HG03025 (cell line): ENCODE data around the gene ACAD8.
"Not testable (repeated sequence)": the region's sequence is repeated elsewhere in the genome, so short reads cannot be mapped to it uniquely, and the experiment has no call there.

ENCODE experiments used
- ATAC-seq: cut with Tn5 transposase; IDR thresholded peaks from one replicate; pipeline ENCODE4 v1.9.1; 2021; ENCODE audit warnings: mild to moderate bottlenecking, moderate library complexity; ENCODE audit not compliant: unreplicated experiment, low FRiP score

Gene ACAD8

DNA sequence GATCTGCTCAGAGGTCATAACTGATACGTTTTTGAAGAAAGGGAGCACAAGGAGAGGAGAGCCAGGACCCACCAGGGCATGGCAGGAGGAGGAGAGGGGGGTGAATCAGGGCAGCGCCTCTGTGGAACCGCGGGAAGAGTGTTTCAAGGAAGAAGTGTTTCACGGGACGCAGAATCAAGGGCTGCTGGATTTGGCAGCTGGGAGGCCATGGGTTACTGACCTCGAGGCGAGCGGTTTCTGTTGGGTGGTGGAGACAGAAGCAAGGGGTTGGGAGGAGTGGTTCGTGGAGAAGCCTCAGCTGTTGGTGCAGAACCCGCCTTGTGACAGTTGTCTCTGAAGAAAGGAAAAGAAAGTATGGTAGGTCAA, 15.8 kb upstream of the ACAD8 start:
- no peak for ATAC-seq

DNA sequence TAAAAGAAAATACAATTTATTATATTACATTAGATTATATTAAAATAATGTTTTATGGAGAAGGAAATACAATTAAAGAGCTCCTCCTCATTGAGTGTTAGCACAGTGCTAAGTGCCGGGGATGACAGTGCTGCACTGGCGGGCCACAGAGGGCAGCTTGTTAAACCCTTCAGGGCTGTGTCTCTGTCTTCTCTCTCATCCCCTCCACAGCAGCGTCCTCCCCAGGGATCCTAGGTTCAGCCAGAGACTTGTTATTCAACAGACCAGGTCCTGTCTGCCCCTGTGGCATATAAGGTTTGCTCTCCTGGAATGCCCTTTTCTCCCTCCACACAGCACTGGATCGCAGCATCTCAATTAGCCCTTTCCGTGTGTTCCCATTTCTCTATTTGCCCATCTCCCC, 14.4 kb upstream of the ACAD8 start:
- no peak for ATAC-seq

DNA sequence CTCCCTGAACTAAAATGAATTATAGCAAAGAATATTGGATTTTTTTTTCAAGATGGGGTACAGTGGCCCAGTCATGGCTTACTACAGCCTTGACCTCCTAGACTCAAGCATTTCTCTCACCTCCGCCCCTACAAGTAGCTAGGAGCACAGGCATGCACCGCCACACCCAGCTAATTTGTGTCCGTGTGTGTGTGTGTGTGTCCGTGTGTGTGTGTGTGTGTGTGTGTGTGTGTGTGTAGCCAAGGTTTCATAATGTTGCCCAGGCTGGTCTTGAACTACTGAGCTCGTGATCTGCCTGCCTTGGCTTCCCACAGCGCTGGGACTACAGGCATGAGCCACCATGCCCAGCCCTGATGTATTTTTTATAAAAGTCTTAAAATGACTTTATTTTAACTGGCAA, 12.8 kb upstream of the ACAD8 start:
- ATAC-seq, result no peak

DNA sequence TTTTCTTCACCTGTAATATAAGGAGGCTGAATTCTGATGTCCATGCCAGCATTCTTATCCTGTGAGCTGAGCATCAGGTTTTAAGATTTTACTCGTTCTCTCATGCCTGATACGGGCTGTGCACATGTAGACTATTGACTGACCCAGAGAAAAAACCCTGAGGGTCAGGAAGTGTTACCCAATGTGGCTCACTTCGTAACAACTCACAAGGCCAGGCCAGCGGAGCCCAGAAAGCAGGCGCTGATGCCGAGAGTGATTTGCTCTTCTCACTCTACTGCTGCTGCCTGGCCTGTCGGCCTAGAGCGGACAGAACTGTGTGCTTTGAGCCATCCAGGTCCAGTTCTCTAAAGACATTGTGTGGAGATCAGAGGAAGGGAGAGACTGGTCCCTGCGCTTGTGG, 11.0 kb upstream of the ACAD8 start:
- ATAC-seq, result no peak

DNA sequence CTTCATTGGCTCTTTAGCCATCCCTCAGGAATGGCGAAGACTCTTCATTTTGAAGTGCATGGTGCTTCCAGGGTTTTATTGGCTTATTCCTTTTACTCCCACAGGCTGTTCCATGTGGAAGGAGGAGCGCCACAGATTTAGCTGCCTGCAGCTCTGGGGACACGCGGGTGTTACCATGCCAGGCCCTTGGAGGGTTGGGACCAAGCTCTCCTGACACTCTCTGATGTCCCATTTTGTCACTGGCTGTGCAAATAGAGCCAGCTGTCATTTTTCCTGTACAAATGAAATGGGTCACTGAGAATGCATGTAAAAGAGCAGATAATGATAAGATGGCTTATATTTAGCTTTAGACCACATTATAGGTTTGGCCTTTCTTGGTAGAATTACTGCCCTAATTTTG, 9.5 kb upstream of the ACAD8 start:
- ATAC-seq, result no peak

DNA sequence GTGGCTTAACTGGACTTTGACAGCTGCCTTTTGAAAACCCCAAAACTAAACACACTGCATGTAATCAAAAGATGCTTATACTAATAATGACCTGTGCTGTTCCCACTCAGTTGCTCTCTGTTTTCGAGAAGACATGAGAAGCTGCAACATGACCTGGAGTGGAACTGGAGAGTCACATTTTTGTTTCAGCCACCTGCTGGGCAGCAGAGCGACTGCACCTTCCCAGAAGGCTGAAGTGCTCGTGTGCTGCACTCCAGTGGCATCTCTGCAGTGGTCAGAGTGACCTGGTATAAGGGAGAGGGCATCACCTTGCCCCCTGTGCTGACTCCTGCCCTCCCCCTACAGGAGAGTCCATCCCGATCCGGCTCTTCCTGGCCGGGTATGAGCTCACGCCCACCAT, 8.8 kb upstream of the ACAD8 start:
- peak; percentile 62 for ATAC-seq

DNA sequence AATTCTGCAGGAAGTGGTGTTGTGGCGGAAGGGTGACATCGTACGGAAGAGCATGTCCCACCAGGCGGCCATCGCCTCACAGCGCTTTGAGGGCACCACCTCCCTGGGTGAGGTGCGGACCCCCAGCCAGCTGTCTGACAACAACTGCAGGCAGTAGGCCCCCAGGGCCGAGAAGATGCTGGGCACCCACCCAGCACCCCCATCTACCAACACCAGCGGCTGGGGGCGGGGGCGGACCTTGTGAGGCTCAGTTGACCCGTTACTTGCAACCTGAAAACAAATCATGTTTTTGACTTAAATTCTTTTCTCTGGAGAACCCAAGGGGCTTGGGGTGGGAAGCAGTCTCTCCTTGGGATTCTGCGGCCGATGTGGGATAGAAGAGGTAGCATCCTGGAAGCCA, 7.9 kb upstream of the ACAD8 start:
- no peak for ATAC-seq

DNA sequence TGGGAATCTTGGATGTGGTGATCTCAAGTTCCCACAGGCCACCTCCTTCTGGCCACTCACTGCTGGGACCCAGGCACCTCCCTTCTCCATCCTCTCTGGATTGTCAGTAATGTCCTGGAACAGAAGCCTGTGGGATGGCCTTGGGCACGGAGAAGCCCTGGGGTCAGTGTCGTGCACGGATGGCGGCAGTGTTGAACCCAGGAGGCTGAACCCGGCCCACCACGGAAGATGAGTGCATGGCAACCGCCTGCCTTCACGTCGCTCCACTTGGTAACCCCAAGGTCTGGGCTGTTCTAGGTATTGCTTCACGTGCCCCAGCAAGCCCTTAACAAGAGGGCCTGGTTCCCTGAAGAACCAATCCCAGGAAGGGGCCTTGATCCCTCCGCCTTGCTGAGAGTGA, 7.3 kb upstream of the ACAD8 start:
- no peak for ATAC-seq

DNA sequence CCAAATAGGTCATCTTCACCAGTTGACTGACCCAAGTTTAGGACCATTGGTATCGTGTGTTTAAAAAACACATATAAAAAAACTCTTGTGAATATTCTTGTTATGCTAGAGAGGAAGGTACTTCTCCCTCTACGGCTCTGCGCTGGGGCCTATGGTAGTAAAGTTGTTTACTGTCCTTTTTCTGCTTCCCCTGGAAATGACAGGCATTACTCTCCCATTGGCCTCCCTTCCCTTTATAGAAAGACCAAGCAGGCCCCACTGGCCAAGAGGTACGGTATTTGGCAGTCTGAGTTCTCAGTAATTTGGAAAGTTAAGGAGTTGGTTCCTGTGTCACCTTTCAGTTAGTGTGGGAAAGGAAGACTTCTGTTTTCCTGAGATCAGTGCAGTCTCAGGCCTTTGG, 6.7 kb upstream of the ACAD8 start:
- no peak for ATAC-seq

DNA sequence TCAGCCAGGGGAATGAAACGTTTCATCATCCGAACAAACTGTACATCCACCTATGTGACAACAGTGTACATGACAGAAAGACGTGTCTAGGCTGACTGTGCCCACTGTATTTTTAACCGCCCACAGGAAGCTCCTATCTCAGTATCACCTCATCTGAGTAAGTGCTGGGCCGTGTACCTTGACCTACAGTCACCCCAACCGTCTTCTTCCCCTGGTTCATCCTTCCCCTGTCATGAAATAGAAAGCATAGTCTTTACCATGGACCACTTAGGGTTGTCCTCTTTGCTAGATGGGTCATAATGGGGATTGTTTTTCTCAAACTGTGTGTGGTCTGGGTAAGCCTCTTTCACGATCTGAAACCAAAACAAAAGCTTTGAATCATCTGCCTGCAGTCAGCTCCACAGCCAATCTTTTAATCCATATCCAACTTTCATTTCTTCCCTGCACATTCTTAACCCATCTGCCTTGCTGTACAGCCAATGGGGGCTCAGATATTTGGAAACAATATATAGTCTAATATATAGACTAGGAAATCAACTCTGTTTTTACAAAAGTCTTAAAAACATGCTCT, 4.4 kb upstream of the ACAD8 start:
- ATAC-seq, result no peak

DNA sequence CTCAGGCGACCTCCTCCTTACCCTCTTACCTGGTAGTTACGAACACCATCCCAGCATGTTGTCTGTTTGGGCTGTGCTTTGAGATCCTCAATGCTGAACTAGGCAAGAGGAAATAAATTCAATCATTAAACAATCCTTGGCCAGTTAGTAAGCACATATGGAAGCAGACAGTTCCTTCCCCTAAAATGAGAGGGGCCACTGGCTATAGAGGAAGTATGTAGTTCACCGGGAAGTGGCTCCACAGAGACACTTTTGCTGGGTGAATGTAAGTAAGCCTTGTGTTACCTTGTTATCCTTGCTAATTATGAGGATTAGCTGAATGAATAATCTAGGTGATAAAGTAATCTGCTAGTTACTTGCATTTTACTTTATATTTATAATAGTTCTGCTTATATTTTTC, 3.1 kb upstream of the ACAD8 start:
- ATAC-seq, result no peak

DNA sequence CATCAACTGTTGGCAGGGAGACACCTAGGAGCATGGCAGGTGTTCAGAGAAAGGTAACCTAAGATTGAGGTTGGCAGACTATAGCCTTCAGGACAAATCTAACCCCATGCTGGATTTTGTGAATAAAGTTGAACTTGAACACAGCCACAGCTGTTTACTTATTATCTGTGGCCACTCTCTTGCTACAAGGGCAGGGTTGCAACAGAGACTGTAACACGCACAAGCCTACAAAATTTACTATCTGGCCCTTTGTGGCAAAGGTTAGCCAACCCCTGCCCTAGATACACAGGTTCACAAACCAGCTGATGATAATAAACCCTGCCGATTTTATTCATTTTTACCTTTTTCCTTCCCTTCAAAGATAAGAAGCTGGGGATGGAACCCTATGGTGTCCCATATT, 2.7 kb upstream of the ACAD8 start:
- ATAC-seq, result no peak

DNA sequence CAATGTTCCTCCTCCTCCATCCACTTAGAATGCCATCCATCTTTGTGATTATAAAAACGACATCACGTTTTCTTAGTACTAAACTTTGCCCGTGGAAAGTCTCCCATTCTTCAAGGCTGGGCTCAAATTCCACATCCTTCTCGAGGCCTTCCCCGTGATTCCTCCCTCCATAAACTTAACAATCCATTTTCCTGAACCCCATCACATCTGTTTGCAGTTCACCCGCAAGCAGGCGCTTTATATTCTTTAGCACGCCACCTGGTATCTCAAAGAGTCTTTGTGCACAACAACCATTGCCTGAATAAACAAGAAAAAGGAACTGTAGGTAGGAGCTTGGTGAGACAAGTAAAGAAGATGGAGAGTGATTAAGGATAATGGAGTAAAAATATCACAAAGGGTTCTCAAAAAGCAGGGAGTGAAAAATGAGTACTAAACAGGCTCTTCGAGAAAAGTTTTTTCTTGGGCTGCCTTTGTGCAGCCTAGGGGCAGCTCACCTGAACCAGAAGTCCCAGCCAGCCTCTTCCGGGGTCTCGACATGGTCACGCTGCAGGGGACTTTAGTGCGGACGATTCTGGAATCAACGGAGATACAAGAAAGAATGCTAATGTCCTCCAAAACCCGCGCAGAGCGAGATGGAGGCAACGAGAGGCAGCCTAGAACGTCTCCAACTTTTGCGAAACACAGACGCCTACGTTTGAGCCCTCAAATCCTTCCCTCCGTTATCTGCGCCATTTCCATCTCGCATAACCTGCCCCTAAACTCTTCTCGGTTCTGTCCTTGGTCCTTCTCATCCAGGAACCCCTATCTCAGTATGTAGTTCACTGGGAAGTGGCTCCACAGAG, 801 bp upstream of the ACAD8 start:
- peak; percentile 17 for ATAC-seq

DNA sequence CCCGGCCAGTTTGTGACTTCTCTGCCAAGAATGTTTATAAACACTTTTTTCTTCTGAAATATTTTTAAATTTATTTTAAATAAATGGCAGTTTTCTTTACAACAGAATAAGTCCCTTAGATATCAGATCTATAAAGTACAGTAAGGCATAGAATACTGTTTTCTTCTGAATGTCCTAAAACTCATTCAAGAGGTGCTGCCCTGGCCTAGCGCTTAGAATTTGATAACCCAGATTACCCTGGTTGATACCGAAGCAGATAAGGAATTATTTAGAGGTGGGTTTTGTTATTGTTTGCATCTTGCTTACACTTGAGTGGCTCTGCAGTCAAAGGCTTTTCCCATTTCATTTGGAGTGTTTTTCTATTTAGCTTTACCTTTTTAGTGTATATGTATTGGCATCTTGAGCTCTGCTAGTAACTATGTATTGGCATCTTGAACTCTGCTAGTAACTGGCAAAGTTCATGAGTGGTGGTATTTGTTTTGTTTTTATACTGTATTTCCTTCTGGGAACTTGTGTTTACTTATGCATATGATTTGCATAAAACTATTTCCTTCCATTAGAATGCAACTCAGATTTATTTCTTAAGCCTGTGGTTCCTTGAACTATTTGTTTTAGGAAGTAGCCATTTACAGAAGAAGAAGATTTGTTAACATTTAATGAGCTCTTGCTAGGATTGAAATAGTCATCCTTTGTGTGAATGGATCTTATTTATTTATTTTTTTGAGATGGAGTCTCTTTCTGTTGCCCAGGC, 1.2 kb downstream of the ACAD8 start:
- no peak for ATAC-seq

DNA sequence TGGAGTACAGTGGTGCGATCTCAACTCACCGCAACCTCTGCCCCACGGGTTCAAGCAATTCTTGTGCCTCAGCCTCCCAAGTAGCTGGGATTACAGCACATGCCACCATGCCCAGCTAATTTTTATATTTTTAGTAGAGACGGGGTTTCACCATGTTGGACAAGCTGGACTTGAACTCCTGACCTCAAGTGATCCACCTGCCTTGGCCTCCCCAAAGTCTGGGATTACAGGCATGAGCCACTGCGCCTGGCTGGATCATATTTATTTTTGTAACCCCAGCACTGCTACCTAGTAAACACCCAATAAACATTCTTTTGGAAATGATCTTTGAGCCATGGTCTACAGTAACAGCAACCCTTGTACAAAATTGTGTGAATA, 1.8 kb downstream of the ACAD8 start:
- not testable (repeated sequence) for ATAC-seq

DNA sequence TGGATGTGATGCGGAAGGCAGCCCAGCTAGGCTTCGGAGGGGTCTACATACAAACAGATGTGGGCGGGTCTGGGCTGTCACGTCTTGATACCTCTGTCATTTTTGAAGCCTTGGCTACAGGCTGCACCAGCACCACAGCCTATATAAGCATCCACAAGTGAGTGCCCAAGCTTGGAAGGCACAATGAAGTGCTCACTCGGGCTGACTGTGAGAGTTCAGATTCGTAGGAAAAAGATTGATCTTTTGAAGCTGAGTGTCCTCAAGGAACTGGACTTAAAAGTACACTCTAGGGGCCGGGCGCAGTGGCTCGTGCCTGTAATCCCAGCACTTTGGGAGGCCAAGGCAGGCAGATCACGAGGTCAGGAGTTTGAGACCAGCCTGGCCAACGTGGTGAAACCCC, 3.7 kb downstream of the ACAD8 start:
- ATAC-seq, result no peak

DNA sequence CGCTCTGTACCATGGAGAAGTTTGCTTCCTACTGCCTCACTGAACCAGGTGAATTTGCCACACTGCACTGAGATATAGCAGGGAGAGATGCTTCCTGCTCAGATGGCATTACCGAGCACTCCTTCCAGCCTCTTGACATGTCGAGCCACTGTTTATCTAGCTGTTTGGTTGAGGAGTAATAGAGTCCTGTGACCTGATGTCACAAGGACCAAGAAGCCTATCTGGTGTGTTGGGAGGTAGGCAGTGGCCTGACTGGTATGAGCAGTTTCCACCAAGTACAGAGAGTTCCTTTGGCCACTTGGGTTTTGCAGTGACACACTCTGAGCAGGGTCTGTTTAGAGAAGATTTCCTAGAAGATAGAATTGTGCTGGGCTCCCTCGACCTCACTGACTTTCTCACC, 5.2 kb downstream of the ACAD8 start:
- no peak for ATAC-seq

DNA sequence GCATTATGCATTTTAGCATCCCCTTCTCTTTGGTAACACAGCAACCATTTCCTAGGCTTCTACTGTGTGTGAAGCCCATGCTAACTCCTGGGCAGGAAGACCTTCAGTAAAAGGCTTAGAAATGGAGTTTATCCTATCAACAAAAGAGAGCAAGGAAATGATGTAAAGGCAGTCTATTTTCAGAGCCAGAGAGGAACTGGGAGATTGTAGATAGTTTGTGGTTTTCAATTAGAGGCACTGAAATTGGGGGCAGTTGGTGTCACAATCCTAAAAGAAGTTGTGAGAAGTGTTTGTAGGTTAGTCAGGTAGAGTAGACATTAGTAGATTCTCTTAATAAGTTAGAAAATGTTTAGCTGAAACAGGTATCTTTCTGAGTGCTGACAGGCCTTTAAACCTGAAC, 7.1 kb downstream of the ACAD8 start:
- no peak for ATAC-seq

DNA sequence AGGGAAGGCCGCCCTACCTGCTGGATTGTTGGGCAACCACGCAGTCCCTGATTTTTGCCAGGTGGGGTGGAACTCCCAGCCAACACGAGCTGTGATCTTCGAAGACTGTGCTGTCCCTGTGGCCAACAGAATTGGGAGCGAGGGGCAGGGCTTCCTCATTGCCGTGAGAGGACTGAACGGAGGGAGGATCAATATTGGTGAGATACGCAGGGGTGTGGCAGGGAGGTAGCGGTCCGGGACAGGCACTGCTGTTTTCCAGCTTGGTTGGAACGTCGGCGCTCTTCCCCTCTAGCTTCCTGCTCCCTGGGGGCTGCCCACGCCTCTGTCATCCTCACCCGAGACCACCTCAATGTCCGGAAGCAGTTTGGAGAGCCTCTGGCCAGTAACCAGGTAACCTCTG, 7.6 kb downstream of the ACAD8 start:
- no peak for ATAC-seq

DNA sequence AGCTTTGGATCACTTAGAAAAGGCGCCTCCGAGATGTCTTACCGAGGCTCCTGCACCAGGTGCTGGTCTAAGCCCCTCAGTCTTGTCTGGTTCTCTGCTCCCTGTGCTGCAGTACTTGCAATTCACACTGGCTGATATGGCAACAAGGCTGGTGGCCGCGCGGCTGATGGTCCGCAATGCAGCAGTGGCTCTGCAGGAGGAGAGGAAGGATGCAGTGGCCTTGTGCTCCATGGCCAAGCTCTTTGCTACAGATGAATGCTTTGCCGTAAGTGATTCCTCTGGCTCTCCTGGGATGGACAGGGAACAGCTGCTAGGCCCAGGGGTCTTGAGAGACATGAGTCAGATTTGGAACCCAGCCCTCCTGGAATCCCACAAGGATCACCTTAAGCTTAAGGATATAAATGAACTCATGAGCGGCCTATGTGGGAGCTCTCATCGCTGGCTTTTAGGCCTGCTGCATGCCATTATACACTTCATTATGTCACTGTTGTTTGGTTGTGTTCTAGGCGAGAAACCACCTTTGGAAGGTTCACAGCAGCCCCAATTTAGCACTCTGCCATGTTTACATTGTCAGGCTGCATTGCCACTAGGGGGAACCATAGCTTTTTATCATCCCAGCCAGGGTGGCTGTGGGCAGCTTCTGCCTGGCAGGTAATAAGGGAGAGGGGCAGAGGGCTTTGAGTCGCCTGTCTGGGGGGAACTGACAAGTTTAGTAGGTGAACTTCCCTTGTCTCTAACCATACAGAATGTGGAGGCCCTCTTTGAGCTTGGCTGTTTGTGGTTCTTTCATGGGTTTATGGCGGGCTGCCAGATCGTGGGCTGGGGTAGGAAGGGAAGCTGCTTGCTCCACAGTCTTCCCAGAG, 8.5 kb downstream of the ACAD8 start:
- ATAC-seq, result no peak
